Lung (tissue), 12 donors: ENCODE measurements around the gene RNF121. TPM values are rescaled to one million over a fixed set of nuclear protein-coding genes. Genes with fewer than 3 reads are reported as not detected.

Source experiments
- ATAC-seq: fragments of 200-7000 bp; cut with Tn5 transposase; one replicate; pipeline ENCODE4 v1.9.1; 2020; ENCODE audit warnings: moderate number of reproducible peaks; ENCODE audit not compliant: insufficient read depth, low FRiP score
- DNase-seq, 3 donors: peaks; one replicate each; pipeline ENCODE4 v3.0.0-alpha.2; 2013 to 2017
- H3K27ac ChIP-seq, 2 donors: one replicate each; pipeline ENCODE4 v1.5.1; 2013; ENCODE audit warnings: mild to moderate bottlenecking in 2 of 2, moderate library complexity in 2 of 2, control low read depth in 1 of 2, inconsistent platforms in 1 of 2, low read depth in 1 of 2, low read length in 1 of 2
- H3K27me3 ChIP-seq, 3 donors: one replicate each; pipeline ENCODE4 v1.5.1; 2013; ENCODE audit warnings: low read length in 2 of 3; ENCODE audit not compliant: control insufficient read depth in 3 of 3, insufficient read depth in 3 of 3
- H3K36me3 ChIP-seq, 4 donors: one replicate each; pipeline ENCODE4 v1.5.1; 2013; ENCODE audit warnings: low read length in 4 of 4, mild to moderate bottlenecking in 1 of 4, moderate library complexity in 1 of 4; ENCODE audit not compliant: control insufficient read depth in 4 of 4, insufficient read depth in 4 of 4
- H3K4me1 ChIP-seq, 5 donors: one replicate each; pipeline ENCODE4 v1.5.1; 2013; ENCODE audit warnings: low read length in 5 of 5, mild to moderate bottlenecking in 2 of 5, moderate library complexity in 1 of 5; ENCODE audit not compliant: control insufficient read depth in 5 of 5, insufficient read depth in 5 of 5
- H3K4me3 ChIP-seq: one replicate; pipeline ENCODE4 v1.5.1; 2013; ENCODE audit warnings: mild to moderate bottlenecking, control low read depth, moderate library complexity
- H3K9ac ChIP-seq, 2 donors: one replicate each; pipeline ENCODE4 v1.5.1; 2013; ENCODE audit warnings: low read length in 2 of 2, control low read depth in 1 of 2; ENCODE audit not compliant: insufficient read depth in 1 of 2
- H3K9me3 ChIP-seq, 4 donors: one replicate each; pipeline ENCODE4 v1.5.1; 2013; ENCODE audit warnings: low read length in 3 of 4, mild to moderate bottlenecking in 1 of 4, moderate library complexity in 1 of 4; ENCODE audit not compliant: control insufficient read depth in 4 of 4, insufficient read depth in 3 of 4
- CTCF ChIP-seq: IDR thresholded peaks from 2 replicates; pipeline ENCODE4 v1.5.1; 2012; ENCODE audit warnings: mild to moderate bottlenecking; ENCODE audit errors: control extremely low read depth, extremely low read depth
- WGBS, 2 donors: extraction: QIAGEN DNeasy Blood & Tissue Kit; methylation state at CpG; one replicate each; pipeline ENCODE4 v1.1.7; 2013; 5-methylcytosine and 5-hydroxymethylcytosine counted together
- polyA plus RNA-seq, 2 donors: library from polyadenylated mRNA; stranded (reverse); fragments of 200-250 nt; gene quantifications; one replicate each; pipeline ENCODE4 v1.2.1, GENCODE V29; 2013
- total RNA-seq, 2 donors: library from RNA; depleted of rRNA in 1 of 2; stranded (reverse); fragments of >200 nt in 1 of 2; gene quantifications; one replicate each; pipeline ENCODE4 v1.2.1, GENCODE V29; 2014 to 2021
- donor health status: control.
- donor health status: control.
- donor health status: Bipolar disorder and iron deficiency.
- donor health status: healthy.
- donor health status: DM: yes; HTN: yes; CAD: no.

RNF121 gene
- total and polyA plus RNA-seq, 4 donors = 14.0 to 30.2 (median 27.6) TPM

- DNase-seq (peak in 1 of 3 donors; percentile 14), ATAC-seq (no peak)
- H3K4me3 ChIP-seq = no peak overlapping the region
- H3K9me3 ChIP-seq = no peaks in the 10 kb centered on the region
- H3K27ac ChIP-seq = no peak overlapping the region
- H3K4me1 ChIP-seq = peaks cover 0 to 2% (median 0%) of the 10 kb centered on the region in 5 donors
- H3K36me3 ChIP-seq = peaks cover 29 to 95% (median 91%) of the 10 kb centered on the region in 4 donors
- H3K9ac ChIP-seq = no peak overlapping the region
- WGBS, 2 donors = 94 to 95% methylated on average over 16 of the region's 16 CpGs
- TF ChIP-seq CTCF = no peak
- no peaks in the 10 kb centered on the region for H3K27me3 ChIP-seq
Measured at GRCh38 chr11:72014761-72015320, 86.0 kb downstream of the RNF121 start.

GRCh38 chr11:72015511-72016061, 86.7 kb downstream of the RNF121 start:
- H3K36me3 ChIP-seq = peaks cover 32 to 95% (median 92%) of the 10 kb centered on the region in 4 donors
- no peak for TF ChIP-seq CTCF
- ATAC-seq = no peak
- H3K4me3 ChIP-seq = no peak overlapping the region
- H3K9me3 ChIP-seq = no peaks in the 10 kb centered on the region
- H3K27ac ChIP-seq = no peak overlapping the region
- no peaks in the 10 kb centered on the region for H3K27me3 ChIP-seq
- no peak overlapping the region for H3K9ac ChIP-seq
- 94% methylated on average over 10 of the region's 10 CpGs for WGBS, 2 donors
- H3K4me1 ChIP-seq = peaks cover 0 to 2% (median 0%) of the 10 kb centered on the region in 5 donors
- peak in 1 of 3 donors; percentile 15 for DNase-seq

GRCh38 chr11:72018171-72018570, 89.3 kb downstream of the RNF121 start:
- TF ChIP-seq CTCF = no peak
- Histone ChIP-seq H3K4me3 (no peak overlapping the region), H3K4me1 (no peaks in the 10 kb centered on the region), H3K9me3 (no peaks in the 10 kb centered on the region), H3K9ac (no peak overlapping the region), H3K36me3 (peaks cover 46 to 91% (median 84%) of the 10 kb centered on the region in 4 donors), H3K27me3 (no peaks in the 10 kb centered on the region), H3K27ac (no peak overlapping the region)
- 94 to 97% methylated on average over 9 of the region's 9 CpGs for WGBS, 2 donors
- DNase-seq (peak in 1 of 3 donors; percentile 11), ATAC-seq (no peak)
